Astrocyte (in vitro differentiated cells and primary cell): ENCODE results near the gene LRRC8D. TPM values are rescaled to one million over a fixed set of nuclear protein-coding genes. Genes with fewer than 3 reads are reported as not detected.

ENCODE experiments used
- DNase-seq: peaks from one replicate; pipeline ENCODE4 v3.0.0-alpha.2; 2010; ENCODE audit warnings: low read depth
- FAIRE-seq: peaks from 2 replicates; lab custom pipeline; 2011; peaks lifted over from hg19 to GRCh38; lab: Jason Lieb, UNC
- H2AFZ ChIP-seq: 2 replicates; pipeline ENCODE4 v1.6.0; 2012; ENCODE audit warnings: low read depth, low read length, inconsistent platforms
- H3K27ac ChIP-seq: 2 replicates; pipeline ENCODE4 v1.5.1; 2011; ENCODE audit warnings: low read depth, low read length, inconsistent platforms
- H3K27me3 ChIP-seq: 2 replicates; pipeline ENCODE4 v1.6.0; 2011; ENCODE audit warnings: low read length, inconsistent platforms; ENCODE audit not compliant: insufficient read depth
- H3K36me3 ChIP-seq: 2 replicates; pipeline ENCODE4 v1.5.1; 2011; ENCODE audit warnings: low read length, inconsistent platforms; ENCODE audit not compliant: insufficient read depth
- H3K4me1 ChIP-seq: 2 replicates; pipeline ENCODE4 v1.5.1; 2011; ENCODE audit warnings: low read length, inconsistent platforms; ENCODE audit not compliant: insufficient read depth
- H3K4me2 ChIP-seq: 2 replicates; pipeline ENCODE4 v1.6.0; 2012; ENCODE audit warnings: low read length, inconsistent platforms
- H3K4me3 ChIP-seq: 2 replicates; pipeline ENCODE4 v1.5.1; 2011; ENCODE audit warnings: low read depth, mild to moderate bottlenecking, low read length, inconsistent platforms; ENCODE audit not compliant: insufficient read depth
- H3K79me2 ChIP-seq: 2 replicates; pipeline ENCODE4 v1.6.0; 2012; ENCODE audit warnings: mild to moderate bottlenecking, low read length, inconsistent platforms; ENCODE audit not compliant: insufficient read depth
- H3K9ac ChIP-seq: 2 replicates; pipeline ENCODE4 v1.6.0; 2012; ENCODE audit warnings: mild to moderate bottlenecking, low read length, inconsistent platforms
- H3K9me3 ChIP-seq: 2 replicates; pipeline ENCODE4 v1.5.1; 2012; ENCODE audit warnings: low read depth, mild to moderate bottlenecking, low read length, inconsistent platforms; ENCODE audit not compliant: insufficient read depth
- H4K20me1 ChIP-seq: 2 replicates; pipeline ENCODE4 v1.6.0; 2012; ENCODE audit warnings: low read length, inconsistent platforms; ENCODE audit not compliant: insufficient read depth
- H3K27ac Mint-ChIP-seq: one replicate; pipeline ENCODE4 v1.8.0; 2021; ENCODE audit warnings: mild to moderate bottlenecking, mixed read lengths; ENCODE audit not compliant: unreplicated experiment
- H3K27me3 Mint-ChIP-seq: one replicate; pipeline ENCODE4 v1.8.0; 2021; ENCODE audit warnings: low read depth, mixed read lengths; ENCODE audit not compliant: unreplicated experiment
- H3K36me3 Mint-ChIP-seq: one replicate; pipeline ENCODE4 v1.8.0; 2021; ENCODE audit warnings: low read depth, mixed read lengths; ENCODE audit not compliant: unreplicated experiment
- H3K4me1 Mint-ChIP-seq: one replicate; pipeline ENCODE4 v1.8.0; 2021; ENCODE audit warnings: low read depth, mixed read lengths; ENCODE audit not compliant: unreplicated experiment
- H3K4me3 Mint-ChIP-seq: one replicate; pipeline ENCODE4 v1.8.0; 2021; ENCODE audit warnings: mild to moderate bottlenecking, moderate library complexity, mixed read lengths; ENCODE audit not compliant: unreplicated experiment
- H3K9me3 Mint-ChIP-seq: one replicate; pipeline ENCODE4 v1.8.0; 2021; ENCODE audit warnings: mild to moderate bottlenecking, mixed read lengths; ENCODE audit not compliant: unreplicated experiment
- CTCF ChIP-seq: IDR thresholded peaks from 2 replicates; pipeline ENCODE4 v1.5.1; 2011; ENCODE audit warnings: low read depth, mild to moderate bottlenecking, inconsistent platforms, low read length, moderate library complexity; ENCODE audit not compliant: insufficient read depth
- EZH2 ChIP-seq: IDR thresholded peaks from 2 replicates; pipeline ENCODE4 v1.6.1; 2012; ENCODE audit warnings: mild to moderate bottlenecking, low read length, inconsistent platforms; ENCODE audit not compliant: insufficient read depth
- total RNA-seq: library from RNA; stranded (reverse); gene quantifications from 2 replicates; pipeline ENCODE4 v1.2.1, GENCODE V29; 2021

The LRRC8D gene
- total RNA-seq, 1 donor from 2014 or later: 36.9 TPM

GRCh38 chr1:89949991-89950624, 129.3 kb downstream of the LRRC8D start:
- no peaks in the 10 kb centered on the region for H3K36me3 Mint-ChIP-seq
- H3K9ac ChIP-seq: no peak overlapping the region
- no peak overlapping the region for H2AFZ ChIP-seq
- H3K4me3 Mint-ChIP-seq: no peak overlapping the region
- H3K4me1 ChIP-seq: peaks cover 19% of the 10 kb centered on the region
- H3K9me3 ChIP-seq: no peaks in the 10 kb centered on the region
- H3K4me1 Mint-ChIP-seq: peaks cover 34% of the 10 kb centered on the region
- H3K27me3 Mint-ChIP-seq: no peaks in the 10 kb centered on the region
- DNase-seq (no peak), FAIRE-seq (no peak)
- no peak overlapping the region for H3K4me3 ChIP-seq
- H3K27ac Mint-ChIP-seq: no peak overlapping the region
- H4K20me1 ChIP-seq: no peaks in the 10 kb centered on the region
- TF ChIP-seq EZH2 (no peak), CTCF (no peak)
- no peaks in the 10 kb centered on the region for H3K9me3 Mint-ChIP-seq
- H3K4me2 ChIP-seq: no peak overlapping the region
- H3K36me3 ChIP-seq: no peaks in the 10 kb centered on the region
- H3K79me2 ChIP-seq: no peaks in the 10 kb centered on the region
- H3K27ac ChIP-seq: no peak overlapping the region
- H3K27me3 ChIP-seq: no peaks in the 10 kb centered on the region

GRCh38 chr1:89950703-89951102, 129.9 kb downstream of the LRRC8D start:
- H3K9me3 ChIP-seq: no peaks in the 10 kb centered on the region
- no peak overlapping the region for H2AFZ ChIP-seq
- DNase-seq (no peak), FAIRE-seq (no peak)
- H3K4me1 ChIP-seq: peaks cover 19% of the 10 kb centered on the region
- Mint-ChIP-seq H3K4me3 (no peak overlapping the region), H3K4me1 (peaks cover 29% of the 10 kb centered on the region), H3K27me3 (no peaks in the 10 kb centered on the region), H3K36me3 (no peaks in the 10 kb centered on the region), H3K27ac (no peak overlapping the region), H3K9me3 (no peaks in the 10 kb centered on the region)
- no peak overlapping the region for H3K27ac ChIP-seq
- no peaks in the 10 kb centered on the region for H3K36me3 ChIP-seq
- no peak overlapping the region for H3K4me3 ChIP-seq
- H3K9ac ChIP-seq: no peak overlapping the region
- no peaks in the 10 kb centered on the region for H4K20me1 ChIP-seq
- no peaks in the 10 kb centered on the region for H3K79me2 ChIP-seq
- TF ChIP-seq EZH2: no peak
- TF ChIP-seq CTCF: no peak
- no peaks in the 10 kb centered on the region for H3K27me3 ChIP-seq
- no peak overlapping the region for H3K4me2 ChIP-seq
